ENCODE measurements around the gene CTNNA1. TPM values are rescaled to one million over a fixed set of nuclear protein-coding genes. Genes with fewer than 3 reads are reported as not detected.

The CTNNA1 gene
- total and polyA plus RNA-seq, 2 of the 8 experiments (the other 6 are each of a cell fraction or from before 2014, with no cell fraction given): 115 to 349 TPM

DNA sequence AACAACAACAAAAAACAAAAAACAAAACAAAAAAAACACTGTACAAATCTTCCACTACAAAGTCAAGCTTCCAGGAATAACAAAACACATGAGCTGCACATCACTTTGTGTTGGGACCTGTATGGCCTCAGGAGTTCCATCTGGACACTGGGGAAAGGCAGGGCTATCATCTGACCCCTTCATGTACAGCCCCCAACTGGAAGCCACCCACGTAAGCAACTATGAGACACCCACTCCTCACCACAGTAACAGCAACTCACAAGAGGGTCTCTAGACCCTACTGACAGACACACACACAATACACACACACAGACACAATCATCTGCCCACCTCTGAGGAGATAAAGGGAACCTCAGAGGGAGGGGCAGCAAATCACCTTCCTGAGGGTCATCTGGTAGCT, 203.6 kb downstream of the CTNNA1 start:
- no peak overlapping the region for H2BK20ac ChIP-seq (ENCODE audit: low read length)
- no peak overlapping the region for H2BK120ac ChIP-seq (replicated peaks; ENCODE audit: low read depth, low read length)
- no peak overlapping the region for H3K4ac ChIP-seq (replicated peaks; ENCODE audit: insufficient read length, low read depth, low read length)
- CTCF ChIA-PET (ENCODE audit: partially characterized antibody): interaction anchor here (0.7 to 4.1 kb wide), 5 partner anchors 10 to 412 kb away, joined by 3 to 19 read pairs (median 5); no protein-coding TSS in a partner anchor
- FAIRE-seq (no peak), DNase-seq (ENCODE audit: low read depth in 1 of 2, low spot score in 2 of 2) (no peak)
- H3K4me1 ChIP-seq (replicated peaks in 1 of 4; ENCODE audit: control insufficient read depth in 3 of 4, insufficient read depth in 4 of 4, low read length in 3 of 4): peaks cover 0 to 5% (median 3%) of the 10 kb centered on the region in 4 experiments; a peak in 2 of 7 replicates
- no peak overlapping the region for H3K18ac ChIP-seq (ENCODE audit: extremely low read depth, low read length)
- no peaks in the 10 kb centered on the region for H4K20me1 ChIP-seq (replicated peaks in 1 of 2; ENCODE audit: control insufficient read depth in 1 of 2, insufficient read depth in 2 of 2, low read length in 2 of 2)
- no peak overlapping the region for H4K5ac ChIP-seq (ENCODE audit: insufficient read length, low read depth, low read length)
- H3K36me3 ChIP-seq (ENCODE audit: control insufficient read depth in 2 of 4, insufficient read depth in 4 of 4, low read length in 3 of 4): no peaks in the 10 kb centered on the region
- no peak overlapping the region for H2BK12ac ChIP-seq (ENCODE audit: low read depth, low read length)
- 92% methylated on average over 1 of the region's 1 CpG; no CpG with 5 or more reads in 1 of the 2 experiments for WGBS, 2 experiments (ENCODE audit: extremely low coverage in 1 of 2, insufficient coverage in 1 of 2, insufficient read length in 1 of 2, insufficient replicate concordance in 2 of 2, low coverage in 1 of 2, low lambda C conversion rate in 2 of 2, missing lambda C conversion rate in 1 of 2)
- H3K9me3 ChIP-seq (ENCODE audit: insufficient read depth in 2 of 2, low read depth in 1 of 2, low read length in 1 of 2): no peaks in the 10 kb centered on the region
- no peak overlapping the region for H3K9ac ChIP-seq (replicated peaks in 1 of 4; ENCODE audit: extremely low read depth in 1 of 4, low read depth in 3 of 4, low read length in 3 of 4)
- H2AFZ ChIP-seq (ENCODE audit: low read length): no peak overlapping the region
- no peak overlapping the region for H4K91ac ChIP-seq (replicated peaks; ENCODE audit: insufficient read length, low read length)
- no peak overlapping the region for H3K27ac ChIP-seq (ENCODE audit: low read depth, low read length)
- POLR2A ChIA-PET (ENCODE audit: partially characterized antibody): no interaction called here
- H3K79me2 ChIP-seq (ENCODE audit: control insufficient read depth in 1 of 2, insufficient read depth in 2 of 2, low read length in 2 of 2): no peaks in the 10 kb centered on the region
- no peaks in the 10 kb centered on the region; the same call in 1 of the 2 replicates for H3K79me1 ChIP-seq (ENCODE audit: low read depth, low read length)
- no peak overlapping the region for H3K56ac ChIP-seq (replicated peaks; ENCODE audit: insufficient read length, low read depth, low read length)
- H3K27me3 ChIP-seq (replicated peaks in 1 of 4; ENCODE audit: control insufficient read depth in 3 of 4, extremely low read depth in 1 of 4, insufficient read depth in 3 of 4, low read length in 3 of 4): no peaks in the 10 kb centered on the region
- no peak overlapping the region for H2AK5ac ChIP-seq (ENCODE audit: low read depth, low read length)
- no peak overlapping the region for H3K4me2 ChIP-seq (ENCODE audit: insufficient read depth in 1 of 2, low read depth in 2 of 2, low read length in 2 of 2)
- no peak overlapping the region for H2BK5ac ChIP-seq (ENCODE audit: low read depth, low read length)
- H4K8ac ChIP-seq (ENCODE audit: extremely low read depth, insufficient read depth, low read length): no peak overlapping the region
- H3K4me3 ChIP-seq (ENCODE audit: extremely low read depth in 1 of 4, insufficient read depth in 2 of 4, low read depth in 3 of 4, low read length in 4 of 4): no peak overlapping the region
- H3K23ac ChIP-seq (ENCODE audit: insufficient read length): no peak overlapping the region
- no peak overlapping the region for H3K14ac ChIP-seq (ENCODE audit: insufficient read length)
- no peak overlapping the region for H2BK15ac ChIP-seq (ENCODE audit: low read length)
- no peaks in the 10 kb centered on the region for H3K23me2 ChIP-seq (ENCODE audit: low read depth, low read length)
- TF ChIP-seq MAFK (IDR thresholded peaks at IDR 0.05; ENCODE audit: low read depth, low read length): no peak
- no peak for TF ChIP-seq TAF7 (optimal IDR thresholded peaks at IDR 0.05; ENCODE audit: borderline replicate concordance, low read depth, low read length)
- no peak for TF ChIP-seq HDAC2 (IDR thresholded peaks at IDR 0.05; ENCODE audit: borderline replicate concordance in 1 of 2, low read depth in 2 of 2, low read length in 2 of 2)
- no peak for TF ChIP-seq KDM1A (IDR thresholded peaks at IDR 0.05; ENCODE audit: borderline replicate concordance, low read length)
- TF ChIP-seq BCL11A (IDR thresholded peaks at IDR 0.05; ENCODE audit: low read depth in 2 of 2, low read length in 2 of 2): no peak
- no peak for TF ChIP-seq CHD1 (IDR thresholded peaks at IDR 0.05; ENCODE audit: low read depth, low read length)
- no peak for TF ChIP-seq RBBP5 (IDR thresholded peaks at IDR 0.05; ENCODE audit: borderline replicate concordance, low read depth, low read length)
- no peak for TF ChIP-seq POLR2A (IDR thresholded peaks at IDR 0.05; ENCODE audit: control extremely low read depth in 1 of 2, low read depth in 2 of 2, low read length in 2 of 2)
- TF ChIP-seq YY1 (IDR thresholded peaks at IDR 0.05; ENCODE audit: low read depth, low read length): no peak
- TF ChIP-seq NANOG (IDR thresholded peaks at IDR 0.05; ENCODE audit: insufficient read depth, low read depth, low read length, poor library complexity, severe bottlenecking): no peak
- no peak for TF ChIP-seq HDAC6 (IDR thresholded peaks at IDR 0.05; ENCODE audit: low read depth, low read length)
- TF ChIP-seq TAF1 (IDR thresholded peaks at IDR 0.05; ENCODE audit: low read depth, low read length): no peak
- TF ChIP-seq JUND (IDR thresholded peaks at IDR 0.05; ENCODE audit: low read length): no peak
- TF ChIP-seq GTF2F1 (IDR thresholded peaks at IDR 0.05; ENCODE audit: borderline replicate concordance, low read depth, low read length): no peak
- TF ChIP-seq CBX5 (IDR thresholded peaks at IDR 0.05; ENCODE audit: low read depth, low read length): no peak
- TF ChIP-seq SP2 (IDR thresholded peaks at IDR 0.05; ENCODE audit: low read length): no peak
